SJCRH30 (cell line): Measurements from ENCODE around the gene TRIM63. TPM values are rescaled to one million over a fixed set of nuclear protein-coding genes. Genes with fewer than 3 reads are reported as not detected.
"Not testable (repeated sequence)": the region's sequence is repeated elsewhere in the genome, so short reads cannot be mapped to it uniquely, and the experiment has no call there.

Experiments used
- DNase-seq, 2 experiments: peaks; one replicate each; pipeline ENCODE4 v3.0.0-alpha.2; 2015 to 2020
- H3K27ac ChIP-seq: fragments of 250-450 bp; sonication (Bioruptor Pico); 2 replicates; pipeline ENCODE4 v1.5.1; 2020; ENCODE audit warnings: mild to moderate bottlenecking, moderate library complexity
- H3K27me3 ChIP-seq: fragments of 250-450 bp; sonication (Bioruptor Pico); 2 replicates; pipeline ENCODE4 v1.5.1; 2020; ENCODE audit warnings: mild to moderate bottlenecking, moderate library complexity
- H3K36me3 ChIP-seq: fragments of 250-450 bp; sonication (Bioruptor Pico); 2 replicates; pipeline ENCODE4 v1.5.1; 2020; ENCODE audit warnings: mild to moderate bottlenecking, moderate library complexity
- H3K4me1 ChIP-seq: fragments of 250-450 bp; sonication (Bioruptor Pico); 2 replicates; pipeline ENCODE4 v1.5.1; 2020; ENCODE audit warnings: mild to moderate bottlenecking, moderate library complexity
- H3K4me3 ChIP-seq: fragments of 250-450 bp; sonication (Bioruptor Pico); 2 replicates; pipeline ENCODE4 v1.5.1; 2020; ENCODE audit warnings: mild to moderate bottlenecking, moderate library complexity
- H3K9me3 ChIP-seq: fragments of 250-450 bp; sonication (Bioruptor Pico); replicated peaks from 2 replicates; pipeline ENCODE4 v1.5.1; 2020; ENCODE audit warnings: mild to moderate bottlenecking, moderate library complexity
- total RNA-seq: library from RNA; depleted of rRNA; stranded (reverse); fragments of >200 nt; shearing (Covaris generic); gene quantifications from 2 replicates; pipeline ENCODE4 v1.2.3, GENCODE V29; 2014

Gene TRIM63
- total RNA-seq, 1 experiment from 2014 or later: not detected

DNA sequence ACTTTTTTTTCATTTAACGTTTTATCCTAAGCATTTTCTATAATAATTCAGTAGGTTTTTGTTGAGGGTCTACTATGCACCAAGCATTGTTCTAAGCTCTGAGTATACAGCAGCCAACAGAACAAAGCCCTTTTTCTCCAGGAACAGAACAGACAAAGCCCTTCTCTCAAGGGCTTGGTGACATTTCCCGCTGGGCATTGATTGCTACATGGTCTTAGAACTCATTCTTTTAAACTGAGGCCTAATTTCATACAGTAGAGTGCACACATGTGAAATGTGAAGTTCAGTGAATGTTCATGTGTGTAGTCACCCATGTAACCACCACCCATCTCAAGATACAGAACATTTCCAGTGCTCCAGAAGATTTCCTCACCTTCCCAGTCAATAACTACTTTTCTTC is 29.0 kb upstream of the TRIM63 start:
- no peak for DNase-seq
- peaks cover 9% of the 10 kb centered on the region for H3K4me1 ChIP-seq
- no peaks in the 10 kb centered on the region for H3K36me3 ChIP-seq
- no peak overlapping the region for H3K4me3 ChIP-seq
- H3K9me3 ChIP-seq: no peaks in the 10 kb centered on the region
- peaks cover 3% of the 10 kb centered on the region; the same call in 1 of the 2 replicates for H3K27me3 ChIP-seq
- H3K27ac ChIP-seq: no peak overlapping the region

DNA sequence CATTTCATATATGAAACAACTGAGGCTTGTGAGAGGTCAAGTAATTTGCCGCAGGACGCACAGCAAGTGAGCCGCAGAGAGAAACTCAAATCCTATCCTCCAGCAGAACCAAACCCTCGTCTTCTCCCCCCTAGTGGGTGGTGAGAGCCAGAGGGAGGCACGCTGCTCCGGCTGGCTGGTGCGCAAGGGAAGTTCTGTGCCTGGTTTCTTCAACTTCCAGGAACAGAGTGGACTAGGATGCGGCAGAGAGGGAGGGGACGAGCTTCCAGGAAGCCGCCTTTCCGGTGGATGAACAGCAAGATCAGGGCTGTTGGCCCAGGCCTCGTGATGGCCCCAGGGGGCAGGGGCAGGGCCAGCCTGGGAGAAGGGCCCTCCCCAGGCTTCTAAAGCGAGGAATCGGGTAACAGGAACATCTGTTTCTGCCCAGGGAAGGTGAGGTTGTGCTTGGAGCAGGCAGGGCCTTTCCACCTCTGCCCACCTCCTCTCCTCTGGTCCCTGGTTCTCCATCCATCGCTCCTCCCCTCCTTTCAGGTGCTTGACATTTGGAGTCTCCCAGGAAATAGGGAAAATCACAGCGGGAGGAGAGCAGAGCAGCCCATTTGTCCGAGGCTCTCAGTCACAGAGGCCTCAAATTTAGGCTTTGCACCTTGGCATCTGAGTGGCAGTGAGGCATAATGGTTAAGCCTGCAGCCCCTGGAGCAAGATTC is 27.4 kb upstream of the TRIM63 start:
- Histone ChIP-seq H3K9me3 (no peaks in the 10 kb centered on the region), H3K36me3 (no peaks in the 10 kb centered on the region), H3K4me3 (no peak overlapping the region), H3K27ac (no peak overlapping the region), H3K4me1 (peaks cover 9% of the 10 kb centered on the region), H3K27me3 (peaks cover 2% of the 10 kb centered on the region; the same call in 1 of the 2 replicates)
- peak; percentile 74 to 85 for DNase-seq

DNA sequence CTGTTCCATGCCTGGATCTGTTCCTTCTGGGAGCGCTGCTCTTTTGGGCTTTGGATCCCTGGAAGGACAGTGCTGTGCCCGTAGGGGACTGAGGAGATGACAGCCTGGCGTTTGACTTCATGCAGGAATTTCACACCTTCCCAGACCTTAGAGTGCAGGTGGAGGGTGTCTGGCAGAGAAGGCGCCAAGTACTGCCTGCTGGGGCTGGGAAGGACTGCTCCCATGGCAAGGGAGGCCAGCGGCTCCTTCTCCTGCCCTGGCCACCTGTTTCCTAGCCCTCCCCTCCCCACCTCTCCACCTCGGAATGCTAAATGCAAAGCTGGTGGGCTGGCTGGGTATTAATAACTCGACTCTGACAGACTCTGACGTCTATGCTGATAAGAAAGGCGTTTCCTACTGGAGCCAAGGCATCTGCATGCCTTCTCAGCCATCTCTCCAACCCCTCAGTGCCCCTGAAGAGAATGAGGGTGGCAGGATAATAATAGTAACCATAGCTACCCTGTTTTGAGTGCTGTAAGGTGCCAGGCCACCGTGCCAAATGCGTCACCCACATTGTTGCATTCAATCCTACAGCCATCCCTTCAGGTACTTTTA is 26.7 kb upstream of the TRIM63 start:
- peaks cover 2% of the 10 kb centered on the region; the same call in 1 of the 2 replicates for H3K27me3 ChIP-seq
- H3K9me3 ChIP-seq: no peaks in the 10 kb centered on the region
- no peaks in the 10 kb centered on the region for H3K36me3 ChIP-seq
- no peak overlapping the region for H3K4me3 ChIP-seq
- peaks cover 9% of the 10 kb centered on the region for H3K4me1 ChIP-seq
- peak in 1 of 2 experiments; percentile 32 for DNase-seq
- no peak overlapping the region for H3K27ac ChIP-seq

DNA sequence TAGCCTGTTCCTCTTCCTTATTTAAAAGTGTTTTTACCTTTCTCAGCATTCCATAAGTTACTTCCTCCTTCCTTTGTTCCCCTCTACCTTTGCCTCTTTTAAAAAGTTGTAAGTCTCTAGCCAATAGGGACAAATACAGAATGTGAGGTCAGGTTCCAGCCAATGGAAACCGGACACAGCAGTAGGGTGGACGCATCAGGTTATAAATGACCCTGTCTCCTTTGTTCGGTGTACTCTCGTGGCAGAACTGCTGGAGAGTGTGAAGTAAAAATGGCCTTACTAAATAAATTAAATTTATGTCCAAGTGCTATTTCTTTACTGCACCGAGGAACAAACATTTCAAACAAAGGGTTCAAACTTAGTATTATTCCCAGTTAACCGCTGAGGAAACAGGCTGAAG is 26.1 kb upstream of the TRIM63 start:
- H3K4me1 ChIP-seq, H3K27me3 ChIP-seq, DNase-seq, H3K4me3 ChIP-seq, H3K9me3 ChIP-seq, H3K36me3 ChIP-seq, H3K27ac ChIP-seq: not testable (repeated sequence)

DNA sequence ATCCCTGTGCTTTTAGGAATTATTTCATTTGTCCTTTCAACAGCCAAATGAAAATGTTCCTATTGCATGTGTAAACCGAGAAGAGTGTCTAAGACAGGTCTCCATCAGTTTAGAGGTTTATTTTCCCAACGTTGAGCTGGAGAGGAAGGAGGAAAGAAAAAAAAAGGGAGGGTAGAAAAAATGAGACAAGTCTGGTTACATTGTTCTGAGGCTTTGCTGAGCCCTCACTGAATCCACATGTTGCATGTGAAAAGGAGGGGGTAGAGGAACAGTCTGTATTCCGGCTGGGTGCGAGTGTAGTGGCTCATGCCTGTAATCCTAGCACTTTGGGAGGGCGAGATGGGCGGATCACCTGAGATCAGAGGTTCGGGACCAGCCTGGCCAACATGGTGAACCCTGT is 25.0 kb upstream of the TRIM63 start:
- DNase-seq: no peak
- Histone ChIP-seq H3K27me3 (peaks cover 2% of the 10 kb centered on the region; the same call in 1 of the 2 replicates), H3K27ac (no peak overlapping the region), H3K36me3 (no peaks in the 10 kb centered on the region), H3K4me3 (no peak overlapping the region), H3K9me3 (no peaks in the 10 kb centered on the region), H3K4me1 (peaks cover 9% of the 10 kb centered on the region)

DNA sequence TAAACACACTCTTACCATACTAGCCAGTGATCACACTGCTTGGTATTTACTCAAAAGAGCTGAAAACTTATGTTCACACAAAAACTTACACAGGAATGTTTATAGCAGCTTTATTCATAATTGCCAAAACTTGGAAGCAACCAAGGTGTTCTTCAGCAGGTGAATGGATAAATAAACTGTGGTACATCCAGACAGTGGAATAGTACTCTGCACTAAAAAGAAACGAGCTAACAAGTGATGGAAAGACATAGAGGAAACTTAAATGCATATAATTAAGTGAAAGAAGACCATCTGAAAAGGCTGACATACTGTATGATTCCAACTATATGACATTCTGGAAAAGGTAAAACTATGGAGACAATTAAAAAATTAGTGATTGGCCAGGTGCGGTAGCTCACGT is 23.5 kb upstream of the TRIM63 start:
- Histone ChIP-seq H3K27me3 (peaks cover 7% of the 10 kb centered on the region), H3K36me3 (no peaks in the 10 kb centered on the region), H3K9me3 (no peaks in the 10 kb centered on the region), H3K27ac (no peak overlapping the region), H3K4me1 (peaks cover 9% of the 10 kb centered on the region), H3K4me3 (no peak overlapping the region)
- no peak for DNase-seq

DNA sequence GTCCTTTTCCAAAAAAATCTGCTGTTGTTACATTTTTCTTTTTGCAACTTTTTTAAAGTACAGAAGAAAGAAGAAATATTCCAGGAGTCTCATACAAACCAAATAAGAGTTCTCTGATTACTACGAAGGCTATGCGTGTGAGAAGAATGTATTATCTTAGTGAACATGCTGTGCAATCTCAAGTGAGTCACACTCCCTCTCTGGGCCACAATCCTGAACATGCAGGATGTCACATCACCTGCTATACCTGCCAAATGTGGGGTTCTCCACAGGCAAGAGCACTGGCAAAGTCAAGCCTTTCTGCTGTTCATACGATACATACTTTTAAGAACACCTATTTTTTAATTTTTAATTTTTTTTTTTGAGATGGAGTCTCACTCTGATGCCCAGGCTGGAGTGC is 21.7 kb upstream of the TRIM63 start:
- DNase-seq: no peak
- H3K9me3 ChIP-seq: no peaks in the 10 kb centered on the region
- H3K27ac ChIP-seq: no peak overlapping the region
- H3K4me3 ChIP-seq: no peak overlapping the region
- no peaks in the 10 kb centered on the region for H3K36me3 ChIP-seq
- H3K4me1 ChIP-seq: peaks cover 4% of the 10 kb centered on the region
- peaks cover 19% of the 10 kb centered on the region for H3K27me3 ChIP-seq

DNA sequence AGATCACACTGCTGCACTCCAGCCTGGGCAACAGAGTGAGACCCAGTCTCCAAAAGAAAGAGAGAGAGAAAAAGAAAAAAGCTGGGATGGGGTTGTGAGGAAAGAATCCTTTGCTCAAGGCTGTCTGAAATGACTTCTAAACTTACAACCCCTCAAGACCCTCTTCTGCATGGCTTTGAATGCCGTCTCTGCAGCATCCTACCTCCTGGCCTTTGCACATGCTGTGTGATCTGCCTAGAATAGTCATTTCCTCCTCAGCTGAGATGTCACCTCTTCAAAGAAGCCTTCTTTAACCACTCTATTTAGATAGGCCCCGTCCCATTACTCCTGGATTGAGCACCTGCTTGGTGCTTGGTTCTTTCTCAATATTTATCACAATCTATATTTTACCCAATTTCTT is 17.4 kb upstream of the TRIM63 start:
- no peak overlapping the region for H3K27ac ChIP-seq
- H3K27me3 ChIP-seq: peaks cover 38% of the 10 kb centered on the region
- no peaks in the 10 kb centered on the region for H3K36me3 ChIP-seq
- no peaks in the 10 kb centered on the region for H3K4me1 ChIP-seq
- H3K4me3 ChIP-seq: no peak overlapping the region
- no peak for DNase-seq
- H3K9me3 ChIP-seq: no peaks in the 10 kb centered on the region

DNA sequence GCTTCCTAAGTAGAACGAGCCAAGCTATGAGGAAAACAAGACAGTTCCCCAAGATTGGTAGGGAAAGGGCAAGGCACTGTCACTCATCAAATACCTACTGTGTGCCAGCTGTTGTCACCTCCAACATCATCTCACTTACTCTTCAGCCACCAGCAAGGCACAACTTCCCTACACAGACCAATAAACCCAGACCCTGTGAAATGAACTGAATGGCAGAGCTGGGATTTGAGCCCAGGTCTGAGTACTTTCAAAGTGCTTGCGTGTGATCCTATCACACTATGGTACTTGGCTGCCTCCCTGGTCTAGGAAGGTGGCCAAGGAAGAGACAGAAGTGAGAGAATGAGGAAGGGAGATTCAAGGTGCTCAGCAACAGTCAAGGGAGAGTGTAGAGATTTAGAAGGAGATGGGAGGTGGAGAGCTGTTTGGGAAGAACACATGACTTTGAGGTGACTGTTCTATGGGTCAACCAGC is 16.7 kb upstream of the TRIM63 start:
- H3K27ac ChIP-seq: no peak overlapping the region
- no peaks in the 10 kb centered on the region for H3K4me1 ChIP-seq
- H3K27me3 ChIP-seq: peaks cover 39% of the 10 kb centered on the region
- H3K36me3 ChIP-seq: no peaks in the 10 kb centered on the region
- H3K9me3 ChIP-seq: no peaks in the 10 kb centered on the region
- DNase-seq: no peak
- no peak overlapping the region for H3K4me3 ChIP-seq

DNA sequence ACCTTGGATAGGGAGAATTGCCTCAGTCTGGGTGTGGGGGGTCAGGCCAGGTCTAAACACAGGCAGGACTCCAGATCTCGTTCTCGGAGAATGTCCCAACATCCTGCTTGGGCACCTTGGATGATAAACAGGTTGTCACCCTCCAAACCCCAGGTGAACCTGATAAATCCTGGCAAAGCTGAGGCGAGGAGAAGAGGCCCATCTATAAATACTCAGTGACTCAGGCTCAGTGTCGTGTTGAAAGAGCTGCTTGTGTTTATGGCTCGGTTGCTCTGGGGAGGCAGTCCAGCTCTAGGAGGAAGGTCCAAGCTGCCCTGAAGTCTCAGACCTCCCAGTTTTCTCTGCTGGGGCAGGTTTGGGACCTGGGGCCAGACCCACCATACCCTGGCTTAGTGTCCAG is 15.8 kb upstream of the TRIM63 start:
- no peak overlapping the region for H3K4me3 ChIP-seq
- H3K27me3 ChIP-seq: peaks cover 39% of the 10 kb centered on the region
- H3K36me3 ChIP-seq: no peaks in the 10 kb centered on the region
- no peaks in the 10 kb centered on the region for H3K4me1 ChIP-seq
- H3K27ac ChIP-seq: no peak overlapping the region
- H3K9me3 ChIP-seq: no peaks in the 10 kb centered on the region
- no peak for DNase-seq

DNA sequence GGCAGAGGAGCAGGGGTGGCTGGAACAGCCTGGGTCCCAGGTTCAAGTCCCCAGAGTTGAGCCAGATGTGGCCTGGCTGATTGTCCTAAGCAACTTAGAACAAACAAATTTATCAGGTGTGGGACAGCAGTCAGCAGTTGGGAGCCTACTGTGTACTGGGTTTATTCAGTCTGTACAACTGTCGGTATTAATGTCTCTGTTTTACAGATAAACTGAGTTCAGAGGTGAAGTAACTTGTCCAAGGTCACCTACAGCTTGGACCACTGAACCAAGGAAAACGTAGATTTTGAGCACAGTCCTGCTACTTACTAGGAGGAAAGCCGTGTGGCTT is 14.6 kb upstream of the TRIM63 start:
- Histone ChIP-seq H3K4me1 (no peaks in the 10 kb centered on the region), H3K27ac (no peak overlapping the region), H3K27me3 (peaks cover 39% of the 10 kb centered on the region), H3K36me3 (no peaks in the 10 kb centered on the region), H3K9me3 (no peaks in the 10 kb centered on the region), H3K4me3 (no peak overlapping the region)
- DNase-seq: no peak

DNA sequence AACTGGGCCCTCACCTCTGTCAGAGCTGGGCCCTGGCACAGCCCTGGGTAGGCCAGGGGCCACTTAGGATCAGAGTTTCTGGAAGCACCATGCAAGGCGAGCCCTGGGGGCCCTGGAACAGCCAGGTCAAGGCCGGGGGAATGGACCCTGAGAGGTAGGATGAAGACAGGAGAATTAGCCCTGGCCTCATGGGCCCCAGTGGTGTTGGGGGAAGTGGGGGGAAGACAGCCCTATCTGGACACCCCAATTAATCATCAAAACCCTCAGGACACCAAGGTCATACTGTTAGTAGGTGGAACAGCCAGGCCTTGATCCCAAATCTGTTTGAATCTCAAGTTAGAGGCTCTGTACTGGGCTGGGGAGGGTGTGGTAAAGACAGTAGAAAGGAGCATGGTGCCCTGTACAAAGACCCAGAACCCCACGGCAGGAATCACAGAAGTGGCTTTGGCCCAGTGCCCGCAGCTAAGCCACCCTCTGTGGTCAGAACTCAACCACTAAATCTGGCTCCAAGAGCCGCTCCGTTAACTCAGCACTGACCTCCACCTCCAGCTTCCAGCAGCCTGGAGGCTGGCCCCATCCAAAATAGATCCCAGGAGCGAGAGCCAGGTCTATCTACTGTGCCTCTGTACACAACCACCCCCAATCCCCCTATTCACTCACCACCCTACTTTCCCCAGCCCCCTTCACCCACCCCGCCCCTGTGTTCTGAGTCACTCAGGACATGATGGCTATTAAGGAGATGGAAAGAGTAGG is 14.0 kb upstream of the TRIM63 start:
- DNase-seq: peak; percentile 50 to 68

DNA sequence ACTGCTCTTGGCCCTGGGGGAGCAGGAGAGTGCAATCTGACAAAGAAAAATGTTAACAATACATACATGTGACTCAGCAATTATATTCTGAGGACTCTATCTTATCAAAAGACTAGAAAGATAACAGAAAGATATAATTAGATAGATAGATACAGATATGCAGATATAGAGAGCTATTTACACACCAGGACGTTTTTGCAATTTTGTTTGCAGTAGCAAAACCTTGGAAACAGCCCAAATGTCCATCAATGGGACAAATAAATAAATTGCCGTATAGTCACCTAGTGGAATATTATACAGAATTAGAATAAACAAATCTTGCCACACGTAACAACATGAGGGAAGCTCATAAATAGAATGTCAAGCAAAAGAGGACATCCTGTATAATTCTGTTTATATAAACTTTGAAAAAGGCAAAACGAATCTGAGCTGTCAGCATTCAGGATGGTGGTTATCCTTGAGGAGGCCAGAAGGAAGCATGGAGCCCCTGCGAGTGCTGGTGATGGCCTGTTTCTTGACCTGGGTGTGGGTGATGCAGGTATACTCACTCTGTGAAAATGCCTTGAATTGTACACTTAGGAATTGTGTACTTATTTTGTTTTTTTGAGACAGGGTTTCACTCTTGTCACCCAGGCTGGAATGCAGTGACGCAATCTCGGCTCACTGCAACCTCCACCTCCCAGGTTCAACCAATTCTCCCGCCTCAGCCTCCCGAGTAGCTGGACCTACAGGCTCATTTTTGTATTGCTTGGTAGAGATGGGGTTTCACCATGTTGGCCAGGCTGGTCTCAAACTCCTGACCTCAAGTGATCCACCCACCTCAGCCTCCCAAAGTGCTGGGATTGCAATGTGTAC is 12.8 kb upstream of the TRIM63 start:
- Histone ChIP-seq H3K4me1 (no peaks in the 10 kb centered on the region), H3K27ac (no peak overlapping the region), H3K4me3 (no peak overlapping the region), H3K9me3 (no peaks in the 10 kb centered on the region), H3K27me3 (peaks cover 27% of the 10 kb centered on the region), H3K36me3 (no peaks in the 10 kb centered on the region)
- DNase-seq: no peak

More for the DNA sequence above, 14.0 kb upstream of the TRIM63 start:
- no peak overlapping the region for H3K27ac ChIP-seq
- H3K4me3 ChIP-seq: no peak overlapping the region
- H3K4me1 ChIP-seq: no peaks in the 10 kb centered on the region
- H3K9me3 ChIP-seq: no peaks in the 10 kb centered on the region
- no peaks in the 10 kb centered on the region for H3K36me3 ChIP-seq
- peaks cover 39% of the 10 kb centered on the region for H3K27me3 ChIP-seq

DNA sequence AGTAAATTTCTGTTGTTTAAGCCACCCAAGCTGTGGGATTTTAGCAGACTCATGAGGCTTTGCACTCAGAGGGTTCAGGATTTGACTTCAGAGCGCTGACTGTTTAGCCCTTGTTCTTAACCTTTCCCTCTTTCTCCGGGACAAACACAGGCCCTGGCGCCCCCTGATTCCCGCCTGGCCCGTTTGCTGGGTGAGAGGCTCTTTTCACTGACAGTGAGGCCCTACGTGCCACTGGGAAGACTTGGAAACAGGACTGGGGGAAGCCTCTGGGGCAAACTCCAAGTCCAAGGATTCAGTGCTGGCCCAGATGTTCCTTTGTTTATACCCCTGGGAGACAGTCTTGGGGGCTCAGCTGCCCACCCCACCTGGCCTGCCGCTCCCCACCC is 11.7 kb upstream of the TRIM63 start:
- Histone ChIP-seq H3K4me1 (no peaks in the 10 kb centered on the region), H3K36me3 (no peaks in the 10 kb centered on the region), H3K27ac (no peak overlapping the region), H3K9me3 (no peaks in the 10 kb centered on the region), H3K27me3 (peaks cover 19% of the 10 kb centered on the region), H3K4me3 (no peak overlapping the region)
- DNase-seq: no peak
